Endodermal cell (in vitro differentiated cells): ENCODE data around the gene BRD2. TPM values are rescaled to one million over a fixed set of nuclear protein-coding genes. Genes with fewer than 3 reads are reported as not detected.
A peak's percentile ranks its signal among the peaks of the same experiment; 100 is the strongest.

Experiments used
- DNase-seq: peaks from one replicate; pipeline ENCODE4 v3.0.0-alpha.2; 2017
- H3K27ac ChIP-seq: 2 replicates; pipeline ENCODE4 v1.5.1; 2013; ENCODE audit warnings: mild to moderate bottlenecking, low read depth, low read length, moderate library complexity
- H3K27me3 ChIP-seq: 2 replicates; pipeline ENCODE4 v1.6.1; 2013; ENCODE audit warnings: mild to moderate bottlenecking, low read length, moderate library complexity; ENCODE audit not compliant: insufficient read depth, control insufficient read depth, poor library complexity, severe bottlenecking
- H3K36me3 ChIP-seq: 2 replicates; pipeline ENCODE4 v1.7.0; 2013; ENCODE audit warnings: mild to moderate bottlenecking, low read length, moderate library complexity; ENCODE audit not compliant: control insufficient read depth, insufficient read depth
- H3K4me1 ChIP-seq: one replicate; pipeline ENCODE4 v1.7.0; 2013; ENCODE audit warnings: low read length; ENCODE audit not compliant: control insufficient read depth, insufficient read depth
- H3K4me3 ChIP-seq: 2 replicates; pipeline ENCODE4 v1.5.1; 2013; ENCODE audit warnings: mild to moderate bottlenecking, low read length, moderate library complexity
- H3K9ac ChIP-seq: 2 replicates; pipeline ENCODE4 v1.6.1; 2013; ENCODE audit warnings: mild to moderate bottlenecking, low read length, moderate library complexity; ENCODE audit not compliant: poor library complexity, severe bottlenecking; ENCODE audit errors: extremely low read depth
- H3K9me3 ChIP-seq: 2 replicates; pipeline ENCODE4 v1.6.1; 2013; ENCODE audit warnings: mild to moderate bottlenecking, low read length, moderate library complexity; ENCODE audit not compliant: control insufficient read depth
- H3K27ac Mint-ChIP-seq: 2 replicates; pipeline ENCODE4 v1.8.0; 2020; ENCODE audit warnings: mixed read lengths
- H3K27me3 Mint-ChIP-seq: 2 replicates; pipeline ENCODE4 v1.8.0; 2021; ENCODE audit warnings: mild to moderate bottlenecking, mixed read lengths; ENCODE audit not compliant: insufficient read depth
- H3K36me3 Mint-ChIP-seq: 2 replicates; pipeline ENCODE4 v1.8.0; 2020; ENCODE audit warnings: low read depth, mixed read lengths
- H3K4me1 Mint-ChIP-seq: 2 replicates; pipeline ENCODE4 v1.8.0; 2020; ENCODE audit warnings: mixed read lengths
- H3K4me3 Mint-ChIP-seq: 2 replicates; pipeline ENCODE4 v1.8.0; 2020; ENCODE audit warnings: mild to moderate bottlenecking, moderate library complexity, mixed read lengths
- H3K9me3 Mint-ChIP-seq: 2 replicates; pipeline ENCODE4 v1.8.0; 2020; ENCODE audit warnings: mild to moderate bottlenecking, mixed read lengths
- CTCF ChIP-seq: fragments of 200-600 bp; sonication (generic); conservative IDR thresholded peaks from 2 replicates; pipeline ENCODE4 v1.5.0; 2021; ENCODE audit warnings: antibody characterized with exemption, mild to moderate bottlenecking
- WGBS, 2 experiments: methylation state at CpG; one replicate each; pipeline versions ENCODE4 v1.1.5 to v1.1.7; 2013; ENCODE audit warnings: missing lambda C conversion rate in 2 of 2, mixed read lengths in 1 of 2; ENCODE audit not compliant: insufficient coverage in 1 of 2, insufficient read length in 1 of 2; 5-methylcytosine and 5-hydroxymethylcytosine counted together
- total RNA-seq, 2 donors: library from RNA; stranded (reverse); fragmentation: NEBNext Ultra II Directional in 1 of 2; extraction: Animal tissue kit (Norgen Biotek cat#: 25700) in 1 of 2; gene quantifications; 2 replicates in 1 of 2; 3 replicates in 1 of 2; pipeline ENCODE4 v1.2.1, GENCODE V29; 2021

Gene BRD2
- total RNA-seq, 2 donors from 2014 or later, result 209 to 233 TPM

GRCh38 chr6:33028220-33028849 lies 59.9 kb downstream of the BRD2 start:
- Mint-ChIP-seq H3K9me3 (no peaks in the 10 kb centered on the region), H3K4me1 (no peaks in the 10 kb centered on the region), H3K27me3 (peaks cover 35% of the 10 kb centered on the region), H3K27ac (no peak overlapping the region), H3K4me3 (no peak overlapping the region), H3K36me3 (no peaks in the 10 kb centered on the region)
- Histone ChIP-seq H3K36me3 (no peaks in the 10 kb centered on the region), H3K27ac (no peak overlapping the region), H3K9me3 (no peaks in the 10 kb centered on the region), H3K4me1 (no peaks in the 10 kb centered on the region), H3K9ac (no peak overlapping the region), H3K4me3 (no peak overlapping the region), H3K27me3 (peaks cover 27% of the 10 kb centered on the region)
- TF ChIP-seq CTCF, result no peak
- no peak for DNase-seq
- WGBS, 2 experiments, result 77% methylated on average over 1 of the region's 1 CpG; no CpG with 5 or more reads in 1 of the 2 experiments

DNA sequence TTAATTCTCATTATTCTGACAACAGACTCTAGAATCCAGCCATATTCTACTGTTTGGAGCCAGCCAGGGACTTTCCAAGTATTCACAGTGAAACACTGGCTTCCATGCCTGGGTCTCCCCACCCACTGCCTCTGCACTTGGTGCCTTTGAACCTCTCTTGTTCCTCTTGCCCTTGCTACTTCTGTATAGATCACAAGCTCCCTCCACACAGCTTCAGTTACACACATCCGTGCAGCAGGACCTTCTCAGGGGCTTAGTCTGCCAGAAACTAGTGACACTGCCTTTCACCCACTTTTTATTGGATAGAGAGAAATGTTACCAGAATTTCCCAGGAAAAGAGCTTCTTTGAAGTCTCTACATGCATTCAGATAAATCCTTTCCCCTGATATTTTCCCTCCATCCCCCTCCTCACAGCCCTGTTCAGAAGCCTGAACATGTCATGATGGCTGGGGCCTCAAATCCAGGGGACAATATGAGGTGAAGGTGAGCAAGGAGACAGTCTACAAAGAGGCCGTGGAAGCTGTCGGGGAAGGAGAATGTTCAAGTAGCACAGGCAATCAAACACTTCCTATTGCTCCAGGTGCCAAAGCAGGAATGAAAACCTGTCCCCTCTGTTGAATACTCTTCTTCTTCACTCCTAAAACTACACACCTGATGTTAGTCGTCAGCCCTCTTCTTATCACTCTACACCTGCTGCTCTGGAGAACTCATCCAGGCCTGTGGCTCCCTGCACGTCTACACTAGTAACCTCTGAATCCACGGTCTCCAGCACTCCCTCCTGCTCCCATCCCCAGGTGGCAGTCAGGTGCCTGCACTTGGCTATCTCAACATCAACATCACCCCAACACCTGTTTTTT lies 61.2 kb downstream of the BRD2 start:
- H3K4me1 Mint-ChIP-seq, result no peaks in the 10 kb centered on the region
- no peak overlapping the region for H3K27ac ChIP-seq
- peaks cover 35% of the 10 kb centered on the region for H3K27me3 Mint-ChIP-seq
- peaks cover 3% of the 10 kb centered on the region for H3K9me3 ChIP-seq
- H3K36me3 Mint-ChIP-seq, result no peaks in the 10 kb centered on the region
- no peak overlapping the region for H3K4me3 ChIP-seq
- H3K27ac Mint-ChIP-seq, result no peak overlapping the region
- no peak for DNase-seq
- peak; percentile 29 for TF ChIP-seq CTCF
- H3K36me3 ChIP-seq, result no peaks in the 10 kb centered on the region
- peaks cover 27% of the 10 kb centered on the region for H3K27me3 ChIP-seq
- no peak overlapping the region for H3K4me3 Mint-ChIP-seq
- H3K9ac ChIP-seq, result no peak overlapping the region
- H3K4me1 ChIP-seq, result no peaks in the 10 kb centered on the region
- WGBS, 2 experiments, result 70 to 81% methylated on average over 3 to 6 of the region's 6 CpGs
- no peaks in the 10 kb centered on the region for H3K9me3 Mint-ChIP-seq

- H3K27ac Mint-ChIP-seq, result no peak overlapping the region
- no peaks in the 10 kb centered on the region for H3K9me3 Mint-ChIP-seq
- H3K27ac ChIP-seq, result no peak overlapping the region
- H3K4me1 ChIP-seq, result no peaks in the 10 kb centered on the region
- no peak overlapping the region for H3K4me3 ChIP-seq
- peaks cover 31% of the 10 kb centered on the region for H3K27me3 Mint-ChIP-seq
- H3K27me3 ChIP-seq, result peaks cover 23% of the 10 kb centered on the region
- H3K36me3 Mint-ChIP-seq, result no peaks in the 10 kb centered on the region
- H3K36me3 ChIP-seq, result no peaks in the 10 kb centered on the region
- H3K9me3 ChIP-seq, result peaks cover 9% of the 10 kb centered on the region
- no peak for DNase-seq
- 61 to 62% methylated on average over 3 of the region's 3 CpGs for WGBS, 2 experiments
- TF ChIP-seq CTCF, result no peak
- no peak overlapping the region for H3K9ac ChIP-seq
- no peak overlapping the region for H3K4me3 Mint-ChIP-seq
- H3K4me1 Mint-ChIP-seq, result no peaks in the 10 kb centered on the region
Observed at GRCh38 chr6:33030245-33030644, 61.9 kb downstream of the BRD2 start.

Other genes with a start within 250 kb of the BRD2 start
- not detected for gene HLA-DQA2, start 227.2 kb upstream of the BRD2 start, total RNA-seq
- gene HLA-DQB2, start 205.1 kb upstream of the BRD2 start, total RNA-seq, result not detected
- not detected for gene HLA-DOB, start 151.6 kb upstream of the BRD2 start, total RNA-seq
- gene TAP2, start 129.9 kb upstream of the BRD2 start, total RNA-seq, result 1 to 10 TPM; 3.4 to 6.6 TPM
- gene PSMB8, start 124.5 kb upstream of the BRD2 start, total RNA-seq, result 1 to 10 TPM in 1 of 2 donors, under 1 TPM in 1; 0.93 to 3.1 TPM
- 1 to 10 TPM; 2.0 to 2.6 TPM for gene TAP1, start 114.9 kb upstream of the BRD2 start, total RNA-seq
- not detected for gene PSMB9, start 114.4 kb upstream of the BRD2 start, total RNA-seq
- gene HLA-DMB, start 27.6 kb upstream of the BRD2 start, total RNA-seq, result 1 to 10 TPM in 1 of 2 donors, under 1 TPM in 1; 0.24 to 1.8 TPM
- gene HLA-DMA, start 15.5 kb upstream of the BRD2 start, total RNA-seq, result 10 to 100 TPM in 1 of 2 donors, 1 to 10 TPM in 1; 4.9 to 19.0 TPM
- gene HLA-DOA, start 41.0 kb downstream of the BRD2 start, total RNA-seq, result 10 to 100 TPM; 10.6 to 11.1 TPM
- gene HLA-DPA1, start 105.1 kb downstream of the BRD2 start, total RNA-seq, result 1 to 10 TPM; 1.7 to 1.9 TPM
- 10 to 100 TPM; 13.5 to 20.6 TPM for gene HLA-DPB1, start 107.4 kb downstream of the BRD2 start, total RNA-seq
- gene COL11A2, start 223.9 kb downstream of the BRD2 start, total RNA-seq, result 1 to 10 TPM; 1.3 to 2.8 TPM
- 10 to 100 TPM; 24.8 to 27.2 TPM for gene RXRB, start 232.1 kb downstream of the BRD2 start, total RNA-seq
- gene SLC39A7, start 232.3 kb downstream of the BRD2 start, total RNA-seq, result 100 to 1,000 TPM; 123 to 163 TPM
- gene HSD17B8, start 236.1 kb downstream of the BRD2 start, total RNA-seq, result 1 to 10 TPM; 5.7 to 6.8 TPM
- gene RING1, start 239.9 kb downstream of the BRD2 start, total RNA-seq, result 10 to 100 TPM; 31.0 to 31.8 TPM